HG02678 (cell line): ENCODE data around the gene USP54.

Experiments
- ATAC-seq: cut with Tn5 transposase; IDR thresholded peaks from one replicate; pipeline ENCODE4 v1.9.1; 2021; ENCODE audit warnings: mild to moderate bottlenecking, moderate library complexity; ENCODE audit not compliant: unreplicated experiment

USP54 gene

GRCh38 chr10:73537288-73537687 lies 53.9 kb downstream of the USP54 start:
- no peak for ATAC-seq

- ATAC-seq = no peak
Measured at GRCh38 chr10:73534857-73535256, 56.3 kb downstream of the USP54 start.

- ATAC-seq = peak; percentile 51
Measured at GRCh38 chr10:73529089-73529832, 61.9 kb downstream of the USP54 start.

GRCh38 chr10:73522263-73522662 lies 68.9 kb downstream of the USP54 start:
- no peak for ATAC-seq

- ATAC-seq = no peak
Measured at GRCh38 chr10:73519336-73519735, 71.8 kb downstream of the USP54 start.

- no peak for ATAC-seq
Measured at GRCh38 chr10:73517166-73517888, 73.8 kb downstream of the USP54 start.

GRCh38 chr10:73512207-73512743 lies 78.9 kb downstream of the USP54 start:
- ATAC-seq = no peak

GRCh38 chr10:73509695-73510094 lies 81.4 kb downstream of the USP54 start:
- no peak for ATAC-seq

GRCh38 chr10:73506491-73506890 lies 84.7 kb downstream of the USP54 start:
- ATAC-seq = no peak

GRCh38 chr10:73506074-73506473 lies 85.1 kb downstream of the USP54 start:
- ATAC-seq = no peak

GRCh38 chr10:73503037-73503436 lies 88.1 kb downstream of the USP54 start:
- ATAC-seq = no peak

GRCh38 chr10:73501651-73502050 lies 89.5 kb downstream of the USP54 start:
- no peak for ATAC-seq

- no peak for ATAC-seq
Measured at GRCh38 chr10:73497623-73498022, 93.5 kb downstream of the USP54 start.

GRCh38 chr10:73495884-73496674 lies 95.1 kb downstream of the USP54 start, which contains the start of gene PPP3CB:
PPP3CB (minus strand) TSS chr10:73496024; CDS start chr10:73495889, 135 bp downstream.
- ATAC-seq = peak; percentile 66

- peak; percentile 95 for ATAC-seq
Measured at GRCh38 chr10:73495226-73495883, 95.8 kb downstream of the USP54 start.

- ATAC-seq = no peak
Measured at GRCh38 chr10:73494877-73495225, 96.3 kb downstream of the USP54 start.

GRCh38 chr10:73494213-73494612 lies 96.9 kb downstream of the USP54 start:
- no peak for ATAC-seq

- ATAC-seq = no peak
Measured at GRCh38 chr10:73493781-73494180, 97.4 kb downstream of the USP54 start.

- no peak for ATAC-seq
Measured at GRCh38 chr10:73486601-73487000, 104.5 kb downstream of the USP54 start.

- ATAC-seq = no peak
Measured at GRCh38 chr10:73485320-73485719, 105.8 kb downstream of the USP54 start.

- no peak for ATAC-seq
Measured at GRCh38 chr10:73480158-73480557, 111.0 kb downstream of the USP54 start.
